ENCODE data around the gene CACNA1H.

Gene CACNA1H

DNA sequence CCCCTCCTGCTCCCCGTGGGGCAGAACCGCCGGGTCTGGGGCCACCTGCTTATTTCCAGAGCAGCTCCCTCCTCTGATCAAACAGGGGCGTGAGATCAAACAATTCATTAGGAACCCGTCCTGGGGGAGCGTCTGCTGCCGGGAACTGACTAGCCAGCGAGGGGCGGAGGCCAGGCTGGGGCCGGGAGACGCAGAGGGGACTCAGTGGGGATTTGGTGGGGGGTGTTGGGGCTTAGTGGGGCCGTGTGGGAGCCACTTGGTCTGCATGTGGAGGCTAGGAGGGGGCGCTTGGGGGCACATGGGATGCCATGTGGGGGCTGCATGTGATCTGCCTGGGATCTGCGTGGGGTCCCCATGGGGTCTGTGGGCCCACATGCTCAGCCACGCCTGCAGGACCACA lies 20.5 kb upstream of the CACNA1H start:
- H3K36me3 ChIP-seq (ENCODE audit: control insufficient read depth in 1 of 2, insufficient read depth in 2 of 2, low read length in 2 of 2), result no peaks in the 10 kb centered on the region
- H3K4me1 ChIP-seq (ENCODE audit: control insufficient read depth in 1 of 2, insufficient read depth in 2 of 2, low read length in 2 of 2), result no peaks in the 10 kb centered on the region
- H3K4me3 ChIP-seq (ENCODE audit: low read depth in 1 of 2, low read length in 2 of 2), result no peak overlapping the region
- H3K27me3 ChIP-seq (ENCODE audit: low read depth, low read length), result no peaks in the 10 kb centered on the region
- H3K27ac ChIP-seq (ENCODE audit: low read length), result no peak overlapping the region
- H3K9me3 ChIP-seq (ENCODE audit: control insufficient read depth in 1 of 2, low read length in 2 of 2), result no peaks in the 10 kb centered on the region

DNA sequence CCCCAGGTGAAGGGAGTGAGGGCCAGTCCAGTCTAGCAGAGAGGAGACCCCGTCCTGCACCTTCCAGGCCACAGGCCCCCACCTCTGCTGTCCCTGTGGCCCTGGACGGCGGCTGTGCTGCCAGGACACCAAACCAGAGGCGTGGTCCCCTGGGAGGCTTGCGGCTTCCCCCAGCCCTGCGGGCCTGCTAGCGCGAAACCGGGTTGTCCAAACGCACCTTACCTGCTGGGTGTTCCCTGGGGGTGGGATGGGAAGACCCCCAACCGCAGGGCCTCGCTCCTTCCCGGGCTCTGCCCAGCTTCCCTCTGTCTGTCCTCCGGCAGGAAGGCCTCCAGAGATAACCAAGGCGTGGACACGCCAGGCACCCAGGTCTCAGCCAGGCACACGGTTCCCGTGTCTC lies 19.6 kb upstream of the CACNA1H start:
- no peaks in the 10 kb centered on the region for H3K27me3 ChIP-seq (ENCODE audit: low read depth, low read length)
- no peak overlapping the region for H3K4me3 ChIP-seq (ENCODE audit: low read depth in 1 of 2, low read length in 2 of 2)
- no peaks in the 10 kb centered on the region for H3K4me1 ChIP-seq (ENCODE audit: control insufficient read depth in 1 of 2, insufficient read depth in 2 of 2, low read length in 2 of 2)
- no peak overlapping the region for H3K27ac ChIP-seq (ENCODE audit: low read length)
- no peaks in the 10 kb centered on the region for H3K36me3 ChIP-seq (ENCODE audit: control insufficient read depth in 1 of 2, insufficient read depth in 2 of 2, low read length in 2 of 2)
- no peaks in the 10 kb centered on the region for H3K9me3 ChIP-seq (ENCODE audit: control insufficient read depth in 1 of 2, low read length in 2 of 2)

DNA sequence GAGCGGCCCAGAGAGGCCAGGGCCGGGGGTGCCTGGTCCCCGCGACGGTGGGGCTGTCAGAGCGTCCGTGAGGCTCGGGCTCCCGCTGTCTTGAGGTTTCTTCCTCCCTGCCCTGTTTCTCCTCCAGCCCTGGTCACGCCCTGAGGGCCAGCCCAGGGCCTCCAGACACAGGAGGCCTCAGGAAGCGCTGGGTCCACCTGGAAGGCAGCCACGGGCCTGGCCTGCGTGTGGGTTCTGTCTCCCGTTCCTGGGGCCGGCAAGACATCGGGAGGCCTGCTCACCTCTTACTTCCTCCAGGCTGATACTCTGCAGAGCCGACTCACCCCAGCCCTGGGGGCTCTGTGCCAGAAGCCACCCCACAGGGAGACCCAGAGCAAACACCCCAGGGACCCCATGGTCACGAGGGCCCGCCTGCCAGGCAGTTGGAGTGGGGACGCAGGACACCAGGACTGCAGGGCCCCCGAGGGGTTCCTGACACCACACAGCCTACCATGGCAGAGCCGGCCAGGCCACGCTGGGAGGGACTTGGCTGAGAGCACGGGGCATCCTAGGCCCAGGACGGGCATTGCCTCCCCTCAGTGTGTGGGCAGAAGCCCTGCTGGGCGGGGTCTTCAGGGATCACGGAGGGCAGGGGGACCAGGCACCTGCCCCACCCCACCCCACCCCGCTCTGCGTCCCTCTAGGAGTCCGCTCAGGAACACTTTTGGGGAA lies 18.9 kb upstream of the CACNA1H start:
- H3K4me3 ChIP-seq (ENCODE audit: low read depth in 1 of 2, low read length in 2 of 2), result no peak overlapping the region
- H3K27ac ChIP-seq (ENCODE audit: low read length), result no peak overlapping the region
- H3K4me1 ChIP-seq (ENCODE audit: control insufficient read depth in 1 of 2, insufficient read depth in 2 of 2, low read length in 2 of 2), result no peaks in the 10 kb centered on the region
- no peaks in the 10 kb centered on the region for H3K27me3 ChIP-seq (ENCODE audit: low read depth, low read length)
- no peaks in the 10 kb centered on the region for H3K36me3 ChIP-seq (ENCODE audit: control insufficient read depth in 1 of 2, insufficient read depth in 2 of 2, low read length in 2 of 2)
- no peaks in the 10 kb centered on the region for H3K9me3 ChIP-seq (ENCODE audit: control insufficient read depth in 1 of 2, low read length in 2 of 2)

DNA sequence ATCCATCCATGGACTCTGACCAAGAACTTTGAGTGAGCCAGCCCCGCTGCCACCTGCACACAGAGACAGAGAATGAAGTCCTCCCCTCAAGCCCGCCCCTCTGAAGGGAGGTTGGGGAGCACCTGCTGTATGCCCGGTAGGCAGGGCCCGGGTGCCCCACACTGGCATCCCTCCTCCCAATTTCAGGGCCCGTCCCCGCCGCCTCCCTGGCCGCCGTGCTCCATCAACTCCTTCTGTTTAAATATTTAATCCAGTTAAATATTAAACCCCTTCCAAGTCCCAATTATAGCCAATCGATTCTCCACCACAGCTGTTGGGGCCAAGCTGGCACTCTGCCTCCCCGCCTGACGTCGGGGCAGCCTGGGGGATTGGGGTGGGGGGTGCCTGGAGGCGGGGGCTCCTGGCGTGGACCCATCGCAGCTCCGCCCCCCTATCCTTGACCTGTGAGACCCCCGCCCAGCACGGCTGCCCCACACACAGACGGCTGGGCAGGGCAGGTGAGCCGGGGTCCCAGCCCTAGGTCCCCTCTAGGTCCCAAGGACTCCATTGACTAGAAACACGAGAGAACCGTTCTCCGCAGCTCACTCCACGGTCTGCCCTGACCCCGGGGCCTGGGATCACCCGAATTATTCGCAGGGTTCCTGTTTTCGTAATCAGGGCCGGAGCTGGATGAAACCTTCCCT lies 18.0 kb upstream of the CACNA1H start:
- Histone ChIP-seq H3K36me3 (ENCODE audit: control insufficient read depth in 1 of 2, insufficient read depth in 2 of 2, low read length in 2 of 2) (no peaks in the 10 kb centered on the region), H3K9me3 (ENCODE audit: control insufficient read depth in 1 of 2, low read length in 2 of 2) (no peaks in the 10 kb centered on the region), H3K4me3 (ENCODE audit: low read depth in 1 of 2, low read length in 2 of 2) (no peak overlapping the region), H3K4me1 (ENCODE audit: control insufficient read depth in 1 of 2, insufficient read depth in 2 of 2, low read length in 2 of 2) (no peaks in the 10 kb centered on the region), H3K27ac (ENCODE audit: low read length) (no peak overlapping the region), H3K27me3 (ENCODE audit: low read depth, low read length) (no peaks in the 10 kb centered on the region)

DNA sequence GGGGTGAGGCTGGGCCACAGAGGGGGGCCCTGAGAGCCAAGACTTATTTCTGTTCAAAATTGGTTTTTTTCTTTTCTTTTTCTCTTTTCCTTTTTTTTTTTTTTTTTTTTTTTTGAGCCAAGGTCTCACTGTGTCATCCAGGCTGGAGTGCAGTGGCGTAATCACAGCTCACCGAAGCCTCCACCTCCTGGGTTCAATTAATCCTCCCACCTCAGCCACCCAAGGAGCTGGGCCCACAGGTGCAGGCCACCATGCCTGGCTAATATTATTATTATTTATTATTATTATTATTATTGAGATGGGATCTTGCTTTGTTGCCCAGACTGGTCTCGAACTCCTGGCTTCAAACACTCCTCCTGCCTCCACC lies 17.5 kb upstream of the CACNA1H start:
- Histone ChIP-seq H3K9me3 (ENCODE audit: control insufficient read depth in 1 of 2, low read length in 2 of 2) (no peaks in the 10 kb centered on the region), H3K4me1 (ENCODE audit: control insufficient read depth in 1 of 2, insufficient read depth in 2 of 2, low read length in 2 of 2) (no peaks in the 10 kb centered on the region), H3K4me3 (ENCODE audit: low read depth in 1 of 2, low read length in 2 of 2) (no peak overlapping the region), H3K27ac (ENCODE audit: low read length) (no peak overlapping the region), H3K27me3 (ENCODE audit: low read depth, low read length) (no peaks in the 10 kb centered on the region), H3K36me3 (ENCODE audit: control insufficient read depth in 1 of 2, insufficient read depth in 2 of 2, low read length in 2 of 2) (no peaks in the 10 kb centered on the region)

DNA sequence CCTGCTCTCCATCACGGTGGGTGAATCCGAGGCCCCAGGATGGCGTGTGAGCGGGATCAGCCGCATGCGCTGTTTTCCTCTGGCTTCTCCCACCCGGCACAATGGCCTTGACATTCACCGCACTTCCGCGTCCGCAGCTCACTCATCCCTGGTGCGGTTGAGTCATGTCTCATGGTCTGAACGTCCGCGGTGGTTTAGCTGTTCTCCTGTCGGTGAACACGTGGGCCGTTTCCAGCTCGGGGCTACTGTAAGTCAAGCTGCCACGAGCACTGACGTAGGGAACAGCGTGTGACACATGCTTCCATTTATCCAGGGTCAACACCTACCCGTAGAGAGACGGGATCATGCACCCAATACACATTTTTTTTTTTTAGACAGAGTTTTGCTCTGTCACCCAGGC lies 15.3 kb upstream of the CACNA1H start:
- no peaks in the 10 kb centered on the region for H3K9me3 ChIP-seq (ENCODE audit: control insufficient read depth in 1 of 2, low read length in 2 of 2)
- no peak overlapping the region for H3K4me3 ChIP-seq (ENCODE audit: low read depth in 1 of 2, low read length in 2 of 2)
- H3K27ac ChIP-seq (ENCODE audit: low read length), result no peak overlapping the region
- H3K4me1 ChIP-seq (ENCODE audit: control insufficient read depth in 1 of 2, insufficient read depth in 2 of 2, low read length in 2 of 2), result no peaks in the 10 kb centered on the region
- no peaks in the 10 kb centered on the region for H3K27me3 ChIP-seq (ENCODE audit: low read depth, low read length)
- no peaks in the 10 kb centered on the region for H3K36me3 ChIP-seq (ENCODE audit: control insufficient read depth in 1 of 2, insufficient read depth in 2 of 2, low read length in 2 of 2)

DNA sequence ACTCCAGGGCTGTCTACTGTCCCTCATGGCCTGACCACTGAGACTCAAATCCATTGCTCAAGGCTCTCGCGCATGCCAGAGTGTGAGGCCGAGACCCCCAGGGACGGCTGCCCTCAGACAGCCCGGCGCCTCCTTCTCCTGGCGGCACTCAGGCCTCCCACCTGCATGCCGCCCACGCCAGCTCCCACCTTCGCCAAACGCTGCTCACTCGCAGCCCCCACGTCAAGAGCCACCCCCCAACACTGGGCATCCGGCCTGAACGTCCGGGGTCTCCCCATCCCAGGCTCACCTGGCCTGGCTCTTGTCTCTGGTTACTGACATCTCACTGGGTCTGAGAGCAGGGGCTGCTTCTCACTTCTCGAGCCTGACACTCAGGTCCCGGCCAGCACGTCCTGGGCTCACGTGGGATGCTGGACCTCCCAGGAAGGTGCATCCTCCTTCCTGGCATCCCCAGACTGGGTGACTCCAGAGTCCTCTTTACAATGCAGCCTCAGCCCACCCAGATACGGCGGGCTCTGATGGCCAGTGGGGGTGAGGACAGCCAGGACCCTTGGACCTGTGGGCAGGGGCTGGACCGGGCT lies 12.2 kb upstream of the CACNA1H start:
- Histone ChIP-seq H3K4me1 (ENCODE audit: control insufficient read depth in 1 of 2, insufficient read depth in 2 of 2, low read length in 2 of 2) (no peaks in the 10 kb centered on the region), H3K27me3 (ENCODE audit: low read depth, low read length) (no peaks in the 10 kb centered on the region), H3K27ac (ENCODE audit: low read length) (no peak overlapping the region), H3K9me3 (ENCODE audit: control insufficient read depth in 1 of 2, low read length in 2 of 2) (no peaks in the 10 kb centered on the region), H3K36me3 (ENCODE audit: control insufficient read depth in 1 of 2, insufficient read depth in 2 of 2, low read length in 2 of 2) (no peaks in the 10 kb centered on the region), H3K4me3 (ENCODE audit: low read depth in 1 of 2, low read length in 2 of 2) (no peak overlapping the region)

DNA sequence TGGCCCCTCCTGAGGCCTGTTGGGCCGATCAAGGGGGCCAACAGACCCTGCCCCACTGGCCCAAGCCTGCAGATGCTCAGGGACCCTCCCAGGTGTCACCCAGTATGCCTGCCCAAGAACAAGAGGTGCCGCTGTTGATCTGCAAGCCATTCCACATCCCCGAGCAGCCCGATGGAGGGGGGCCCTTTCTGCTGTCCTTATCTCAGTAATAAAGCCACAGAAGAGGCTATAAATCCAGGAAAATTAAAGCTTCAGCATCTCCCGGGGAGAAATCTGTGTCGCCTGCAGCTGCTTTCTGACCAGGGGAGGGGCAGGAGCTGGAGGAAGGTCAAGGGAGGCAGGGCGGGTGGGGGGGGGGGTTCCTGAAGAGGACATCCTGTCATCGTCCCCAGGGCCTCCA lies 11.7 kb upstream of the CACNA1H start:
- Histone ChIP-seq H3K4me3 (ENCODE audit: low read depth in 1 of 2, low read length in 2 of 2) (no peak overlapping the region), H3K27ac (ENCODE audit: low read length) (no peak overlapping the region)

DNA sequence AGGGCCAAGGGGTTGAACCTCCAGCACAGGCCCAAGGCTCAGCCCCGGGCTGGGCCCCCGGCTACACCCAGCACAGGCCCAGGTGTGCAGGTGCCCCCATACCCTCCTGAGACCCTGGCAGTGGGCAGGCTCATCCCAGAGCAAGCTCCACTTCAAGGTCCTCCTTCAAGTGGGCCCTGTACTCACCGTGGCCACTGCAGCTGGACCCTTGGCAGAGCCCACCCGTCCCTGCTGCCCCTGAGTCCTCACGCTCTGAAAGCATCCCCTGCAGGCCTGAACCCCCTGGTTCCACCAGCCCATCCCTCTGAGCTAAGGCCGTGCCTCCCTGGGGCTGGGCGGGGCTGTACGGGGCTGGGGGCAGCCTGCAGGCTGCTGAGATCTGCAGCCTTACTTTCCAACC lies 11.2 kb upstream of the CACNA1H start:
- Histone ChIP-seq H3K27me3 (ENCODE audit: low read depth, low read length) (no peaks in the 10 kb centered on the region), H3K36me3 (ENCODE audit: control insufficient read depth in 1 of 2, insufficient read depth in 2 of 2, low read length in 2 of 2) (no peaks in the 10 kb centered on the region), H3K27ac (ENCODE audit: low read length) (no peak overlapping the region)

More for the DNA sequence above, 11.7 kb upstream of the CACNA1H start:
- Histone ChIP-seq H3K9me3 (ENCODE audit: control insufficient read depth in 1 of 2, low read length in 2 of 2) (no peaks in the 10 kb centered on the region), H3K4me1 (ENCODE audit: control insufficient read depth in 1 of 2, insufficient read depth in 2 of 2, low read length in 2 of 2) (no peaks in the 10 kb centered on the region), H3K36me3 (ENCODE audit: control insufficient read depth in 1 of 2, insufficient read depth in 2 of 2, low read length in 2 of 2) (no peaks in the 10 kb centered on the region), H3K27me3 (ENCODE audit: low read depth, low read length) (no peaks in the 10 kb centered on the region)

DNA sequence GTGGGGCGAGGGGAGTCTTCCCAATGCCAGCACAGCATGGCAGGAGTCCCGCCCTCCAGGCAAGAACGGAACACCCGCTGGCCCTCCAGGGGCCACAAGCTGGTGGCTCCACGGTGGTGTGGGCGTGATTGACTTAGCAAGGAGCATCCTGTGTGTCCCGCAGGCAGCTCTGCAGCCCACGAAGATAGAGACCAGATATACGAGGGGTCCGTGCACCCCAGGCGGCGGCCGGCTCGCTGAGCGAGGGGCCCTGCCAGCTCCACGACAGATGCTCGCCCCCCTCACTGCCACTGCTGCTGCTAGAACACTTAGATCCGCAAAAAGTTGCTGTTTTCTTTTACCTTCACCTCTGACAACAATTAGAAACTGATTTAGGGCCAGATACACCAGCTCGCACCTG lies 10.0 kb upstream of the CACNA1H start:
- Histone ChIP-seq H3K36me3 (ENCODE audit: control insufficient read depth in 1 of 2, insufficient read depth in 2 of 2, low read length in 2 of 2) (no peaks in the 10 kb centered on the region), H3K27ac (ENCODE audit: low read length) (no peak overlapping the region), H3K27me3 (ENCODE audit: low read depth, low read length) (no peaks in the 10 kb centered on the region), H3K9me3 (ENCODE audit: control insufficient read depth in 1 of 2, low read length in 2 of 2) (no peaks in the 10 kb centered on the region), H3K4me1 (ENCODE audit: control insufficient read depth in 1 of 2, insufficient read depth in 2 of 2, low read length in 2 of 2) (no peaks in the 10 kb centered on the region), H3K4me3 (ENCODE audit: low read depth in 1 of 2, low read length in 2 of 2) (no peak overlapping the region)

More for the DNA sequence above, 11.2 kb upstream of the CACNA1H start:
- H3K9me3 ChIP-seq (ENCODE audit: control insufficient read depth in 1 of 2, low read length in 2 of 2), result no peaks in the 10 kb centered on the region
- H3K4me3 ChIP-seq (ENCODE audit: low read depth in 1 of 2, low read length in 2 of 2), result no peak overlapping the region
- H3K4me1 ChIP-seq (ENCODE audit: control insufficient read depth in 1 of 2, insufficient read depth in 2 of 2, low read length in 2 of 2), result no peaks in the 10 kb centered on the region

DNA sequence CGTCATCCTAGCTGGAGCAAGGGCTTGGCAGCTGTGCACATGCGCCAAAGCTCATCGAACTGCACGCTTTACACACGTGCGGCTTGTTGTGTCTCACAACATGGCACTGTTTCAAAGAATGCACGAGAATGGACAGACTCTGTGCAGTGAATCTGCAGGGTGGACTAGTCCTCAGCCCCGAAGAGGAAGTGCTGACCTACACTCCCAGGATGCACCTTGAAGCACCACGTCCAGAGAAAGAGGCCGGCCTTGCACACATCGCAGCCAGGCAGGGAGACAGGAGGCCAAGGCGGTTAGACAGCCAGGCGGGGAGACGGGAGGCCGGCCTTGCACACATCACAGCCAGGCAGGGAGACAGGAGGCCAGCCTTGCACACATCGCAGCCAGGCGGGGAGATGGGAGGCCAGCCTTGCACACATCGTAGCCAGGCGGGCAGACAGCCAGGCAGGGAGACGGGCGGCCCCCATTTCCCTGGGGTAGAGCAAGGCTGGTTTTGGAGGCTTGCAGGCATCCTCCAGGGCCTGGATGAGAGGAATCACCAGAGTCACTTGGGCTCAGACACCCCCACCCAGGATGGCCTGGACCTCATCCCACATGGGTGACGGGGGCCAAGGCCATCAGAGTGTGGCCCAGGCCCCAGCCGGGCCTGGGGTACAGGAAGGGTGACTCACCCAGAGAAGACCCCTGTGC lies 9.0 kb upstream of the CACNA1H start:
- Histone ChIP-seq H3K4me1 (ENCODE audit: control insufficient read depth in 1 of 2, insufficient read depth in 2 of 2, low read length in 2 of 2) (no peaks in the 10 kb centered on the region), H3K4me3 (ENCODE audit: low read depth in 1 of 2, low read length in 2 of 2) (no peak overlapping the region), H3K9me3 (ENCODE audit: control insufficient read depth in 1 of 2, low read length in 2 of 2) (no peaks in the 10 kb centered on the region), H3K27me3 (ENCODE audit: low read depth, low read length) (no peaks in the 10 kb centered on the region), H3K36me3 (ENCODE audit: control insufficient read depth in 1 of 2, insufficient read depth in 2 of 2, low read length in 2 of 2) (no peaks in the 10 kb centered on the region), H3K27ac (ENCODE audit: low read length) (no peak overlapping the region)

Data from muscle layer of duodenum (tissue), 2 donors.